B cell (primary cell): Measurements from ENCODE around the gene ENPP7. TPM values are rescaled to one million over a fixed set of nuclear protein-coding genes. Genes with fewer than 3 reads are reported as not detected.

Experiments
- ATAC-seq: fragments of 200-7000 bp; cut with Tn5 transposase; one replicate; pipeline ENCODE4 v1.10.0; 2021; ENCODE audit warnings: low read depth, mild to moderate bottlenecking, moderate number of reproducible peaks, moderate library complexity
- CTCF ChIA-PET: fragments of 350-600 bp; sonication (Branson Sonifier 250); formaldehyde crosslinking; loops from one replicate; lab custom pipeline; 2021; ENCODE audit warnings: antibody characterized with exemption, inconsistent platforms; lab: Charles Lee
- POLR2A ChIA-PET: fragments of 350-600 bp; sonication (Branson Sonifier 250); formaldehyde crosslinking; loops from one replicate; lab custom pipeline; 2021; ENCODE audit warnings: antibody characterized with exemption; lab: Charles Lee
- DNase-seq: peaks from one replicate; pipeline ENCODE4 v3.0.0; 2013
- H2AFZ ChIP-seq: 2 replicates; pipeline ENCODE4 v1.6.1; 2012; ENCODE audit warnings: mild to moderate bottlenecking, low read depth, low read length; ENCODE audit not compliant: insufficient read depth, poor library complexity, severe bottlenecking
- H3K27ac ChIP-seq, 2 donors: 1 replicate in 1 of 2; 2 replicates in 1 of 2; pipeline ENCODE4 v1.5.1; 2012 to 2013; ENCODE audit warnings: low read length in 2 of 2, mild to moderate bottlenecking in 2 of 2, moderate library complexity in 1 of 2
- H3K27me3 ChIP-seq, 4 experiments: fragments of 200-600 bp in 1 of 4; sonication (generic) in 1 of 4; replicated peaks in 1 of 4; 1 replicate in 2 of 4; 2 replicates in 2 of 4; pipeline versions ENCODE4 v1.6.1 to v1.7.0; 2013 to 2016; ENCODE audit warnings: low read length in 3 of 4, mild to moderate bottlenecking in 2 of 4, mixed read lengths in 1 of 4, moderate library complexity in 1 of 4; ENCODE audit not compliant: insufficient read depth in 4 of 4, control insufficient read depth in 3 of 4; ENCODE audit errors: control extremely low read depth in 1 of 4
- H3K36me3 ChIP-seq, 2 experiments: replicated peaks in 1 of 2; 1 replicate in 1 of 2; 2 replicates in 1 of 2; pipeline versions ENCODE4 v1.6.1 to v1.7.1; 2013; ENCODE audit warnings: low read length in 1 of 2; ENCODE audit not compliant: insufficient read depth in 2 of 2, control insufficient read depth in 1 of 2; ENCODE audit errors: control extremely low read depth in 1 of 2, extremely low read depth in 1 of 2
- H3K4me1 ChIP-seq, 2 donors: fragments of 200-600 bp in 1 of 2; sonication (generic) in 1 of 2; 1 replicate in 1 of 2; 2 replicates in 1 of 2; pipeline versions ENCODE4 v1.5.1 to v1.6.1; 2013 to 2017; ENCODE audit warnings: low read length in 2 of 2; ENCODE audit not compliant: control insufficient read depth in 2 of 2, insufficient read depth in 2 of 2
- H3K4me2 ChIP-seq: replicated peaks from 2 replicates; pipeline ENCODE3; 2012; ENCODE audit warnings: mild to moderate bottlenecking, low read depth, low read length; ENCODE audit not compliant: poor library complexity, severe bottlenecking
- H3K4me3 ChIP-seq, 5 experiments: fragments of 200-600 bp in 1 of 5; sonication (generic) in 1 of 5; 1 replicate in 3 of 5; 2 replicates in 2 of 5; pipeline versions ENCODE4 v1.5.1 to v1.7.0; 2011 to 2016; ENCODE audit warnings: low read length in 4 of 5, mild to moderate bottlenecking in 4 of 5, low read depth in 2 of 5, control low read depth in 1 of 5, moderate library complexity in 1 of 5; ENCODE audit not compliant: insufficient read depth in 1 of 5; ENCODE audit errors: control extremely low read depth in 1 of 5, extremely low read depth in 1 of 5
- H3K79me2 ChIP-seq: fragments of 200-600 bp; sonication (generic); one replicate; pipeline ENCODE4 v1.6.0; 2016; ENCODE audit warnings: low read length; ENCODE audit not compliant: control insufficient read depth, insufficient read depth
- H3K9ac ChIP-seq: fragments of 200-600 bp; sonication (generic); 2 replicates; pipeline ENCODE4 v1.6.1; 2017; ENCODE audit warnings: mild to moderate bottlenecking, low read length, moderate library complexity
- H3K9me3 ChIP-seq, 3 donors: one replicate each; pipeline versions ENCODE4 v1.6.1 to v1.7.1; 2013; ENCODE audit warnings: low read length in 2 of 3; ENCODE audit not compliant: control insufficient read depth in 2 of 3, insufficient read depth in 1 of 3; ENCODE audit errors: control extremely low read depth in 1 of 3
- H4K20me1 ChIP-seq: 2 replicates; pipeline ENCODE4 v1.6.0; 2012; ENCODE audit warnings: mild to moderate bottlenecking, low read length; ENCODE audit not compliant: insufficient read depth, control insufficient read depth, poor library complexity, severe bottlenecking
- H3K27ac Mint-ChIP-seq: one replicate; pipeline ENCODE4 v1.8.0; 2021; ENCODE audit warnings: mixed read lengths
- H3K27me3 Mint-ChIP-seq: one replicate; pipeline ENCODE4 v1.8.0; 2021; ENCODE audit warnings: mixed read lengths
- H3K4me1 Mint-ChIP-seq: one replicate; pipeline ENCODE4 v1.8.0; 2021; ENCODE audit warnings: mixed read lengths
- H3K4me3 Mint-ChIP-seq: one replicate; pipeline ENCODE4 v1.8.0; 2021; ENCODE audit warnings: mixed read lengths
- H3K9me3 Mint-ChIP-seq: one replicate; pipeline ENCODE4 v1.8.0; 2022; ENCODE audit warnings: mixed read lengths; ENCODE audit not compliant: insufficient read depth
- CTCF ChIP-seq: fragments of 200-600 bp; IDR thresholded peaks from one replicate; pipeline ENCODE4 v1.8.0; 2022; ENCODE audit warnings: antibody characterized with exemption, mild to moderate bottlenecking
- EZH2 ChIP-seq: IDR thresholded peaks from 2 replicates; pipeline ENCODE4 v1.6.1; 2012; ENCODE audit warnings: borderline replicate concordance, low read depth, mild to moderate bottlenecking, moderate library complexity, low read length; ENCODE audit not compliant: insufficient read depth, poor library complexity, severe bottlenecking
- WGBS: methylation state at CpG from one replicate; pipeline ENCODE4 v1.1.5; 2013; ENCODE audit warnings: missing lambda C conversion rate; ENCODE audit not compliant: insufficient coverage; 5-methylcytosine and 5-hydroxymethylcytosine counted together
- intact Hi-C: fragments of 100-400 bp; cut with micrococcal nuclease; formaldehyde crosslinking; loops from one replicate; pipeline ENCODE4 v1.10.0; 2022
- polyA plus RNA-seq: library from polyadenylated mRNA; depleted of rRNA; stranded (reverse); fragments of >200 nt; gene quantifications from 2 replicates; pipeline ENCODE4 v1.2.3, GENCODE V29; 2012
- total RNA-seq, 2 donors: library from RNA; stranded (reverse); fragments of 120-200 nt in 1 of 2; gene quantifications; 1 replicate in 1 of 2; 2 replicates in 1 of 2; pipeline versions ENCODE4 v1.2.3 to v1.2.4, GENCODE V29; 2013 to 2022

Gene ENPP7
- total and polyA plus RNA-seq, 2 donors (not counting 1 experiment from before 2014, with no cell fraction given): 0.40 to 6.7 TPM

- Histone ChIP-seq H3K9ac (no peak overlapping the region), H3K9me3 (peaks cover 0 to 3% (median 0%) of the 10 kb centered on the region in 3 donors), H3K27ac (no peak overlapping the region), H3K79me2 (no peaks in the 10 kb centered on the region), H2AFZ (no peak overlapping the region), H3K4me1 (peaks cover 12 to 14% of the 10 kb centered on the region in 2 donors), H3K4me2 (no peak overlapping the region), H3K36me3 (no peaks in the 10 kb centered on the region), H3K4me3 (no peak overlapping the region), H3K27me3 (peaks cover 0 to 18% (median 8%) of the 10 kb centered on the region in 4 experiments), H4K20me1 (no peaks in the 10 kb centered on the region)
- Mint-ChIP-seq H3K4me1 (peaks cover 14% of the 10 kb centered on the region), H3K4me3 (no peak overlapping the region), H3K27ac (no peak overlapping the region), H3K9me3 (no peaks in the 10 kb centered on the region), H3K27me3 (peaks cover 16% of the 10 kb centered on the region)
- intact Hi-C loops: no loop called here
- DNase-seq (no peak), ATAC-seq (no peak)
- ChIA-PET POLR2A (no interaction called here), CTCF (interaction anchor here (0.9 kb wide), 1 partner anchor 12 kb away, joined by 3 read pairs; no protein-coding TSS in a partner anchor)
- 96% methylated on average over 16 of the region's 17 CpGs for WGBS
- no peak for TF ChIP-seq CTCF
- TF ChIP-seq EZH2: no peak
Observed at GRCh38 chr17:79737922-79738578, 7.3 kb downstream of the ENPP7 start.

GRCh38 chr17:79738643-79739042 is 7.9 kb downstream of the ENPP7 start:
- CTCF ChIA-PET: interaction anchor here (0.9 kb wide), 1 partner anchor 11 kb away, joined by 3 read pairs; no protein-coding TSS in a partner anchor
- 97% methylated on average over 14 of the region's 14 CpGs for WGBS
- no peak overlapping the region for H3K4me3 ChIP-seq

More at GRCh38 chr17:79738643-79739042, 7.9 kb downstream of the ENPP7 start:
- Histone ChIP-seq H3K36me3 (no peaks in the 10 kb centered on the region), H3K9me3 (peaks cover 0 to 3% (median 0%) of the 10 kb centered on the region in 3 donors), H3K9ac (no peak overlapping the region), H2AFZ (no peak overlapping the region), H3K4me1 (peaks cover 8 to 9% of the 10 kb centered on the region in 2 donors), H3K27me3 (peaks cover 0 to 18% (median 8%) of the 10 kb centered on the region in 4 experiments), H3K79me2 (no peaks in the 10 kb centered on the region), H3K4me2 (no peak overlapping the region), H4K20me1 (no peaks in the 10 kb centered on the region), H3K27ac (no peak overlapping the region)
- no peak for DNase-seq
- Mint-ChIP-seq H3K27ac (no peak overlapping the region), H3K9me3 (no peaks in the 10 kb centered on the region), H3K27me3 (peaks cover 16% of the 10 kb centered on the region), H3K4me1 (peaks cover 8% of the 10 kb centered on the region), H3K4me3 (no peak overlapping the region)
- no peak for TF ChIP-seq CTCF
- no peak for TF ChIP-seq EZH2
- POLR2A ChIA-PET: no interaction called here
- intact Hi-C loops: no loop called here
- ATAC-seq: no peak
